Neural progenitor cell (in vitro differentiated cells): ENCODE results near the gene SH3GL1. TPM values are rescaled to one million over a fixed set of nuclear protein-coding genes. Genes with fewer than 3 reads are reported as not detected.

Experiments used
- DNase-seq: peaks from one replicate; pipeline ENCODE4 v3.0.0-alpha.2; 2016; ENCODE audit warnings: low spot score
- H2AFZ ChIP-seq: fragments of 200-600 bp; sonication (generic); replicated peaks from 2 replicates; pipeline ENCODE4 v1.6.1; 2016; ENCODE audit warnings: antibody characterized with exemption
- H3F3A ChIP-seq: fragments of 200-600 bp; sonication (generic); 2 replicates; pipeline ENCODE4 v1.6.1; 2016; ENCODE audit warnings: antibody characterized with exemption, low read depth
- H3K27ac ChIP-seq: fragments of 200-600 bp; sonication (generic); 2 replicates; pipeline ENCODE4 v1.5.1; 2016; ENCODE audit warnings: mild to moderate bottlenecking
- H3K27me3 ChIP-seq: fragments of 200-600 bp; sonication (generic); 2 replicates; pipeline ENCODE4 v1.6.1; 2016; ENCODE audit warnings: mild to moderate bottlenecking, moderate library complexity
- H3K36me3 ChIP-seq: fragments of 200-600 bp; sonication (generic); 2 replicates; pipeline ENCODE4 v1.5.1; 2016
- H3K4me1 ChIP-seq: fragments of 200-600 bp; sonication (generic); 2 replicates; pipeline ENCODE4 v1.6.1; 2016; ENCODE audit warnings: mixed run types
- H3K4me2 ChIP-seq: fragments of 200-600 bp; sonication (generic); 2 replicates; pipeline ENCODE4 v1.6.1; 2016
- H3K4me3 ChIP-seq: fragments of 200-600 bp; sonication (generic); 2 replicates; pipeline ENCODE4 v1.5.1; 2016
- H3K79me2 ChIP-seq: fragments of 200-600 bp; sonication (generic); 2 replicates; pipeline ENCODE4 v1.6.1; 2016; ENCODE audit warnings: low read depth
- H3K9ac ChIP-seq: fragments of 200-600 bp; sonication (generic); 2 replicates; pipeline ENCODE4 v1.6.1; 2016
- H3K9me3 ChIP-seq: fragments of 200-600 bp; sonication (generic); 2 replicates; pipeline ENCODE4 v1.5.1; 2016; ENCODE audit warnings: low read depth
- H4K20me1 ChIP-seq: fragments of 200-600 bp; sonication (generic); 2 replicates; pipeline ENCODE4 v1.6.1; 2016; ENCODE audit warnings: low read depth
- H3K27ac Mint-ChIP-seq: 3 replicates; pipeline ENCODE4 v1.8.0; 2021; ENCODE audit warnings: mixed read lengths
- H3K27me3 Mint-ChIP-seq: 2 replicates; pipeline ENCODE4 v1.8.0; 2022; ENCODE audit warnings: low read depth, mild to moderate bottlenecking, inconsistent platforms, moderate library complexity, mixed read lengths; ENCODE audit not compliant: insufficient read depth
- H3K36me3 Mint-ChIP-seq: 3 replicates; pipeline ENCODE4 v1.8.0; 2021; ENCODE audit warnings: mixed read lengths
- H3K4me1 Mint-ChIP-seq: 3 replicates; pipeline ENCODE4 v1.8.0; 2021; ENCODE audit warnings: mixed read lengths
- H3K4me3 Mint-ChIP-seq: 3 replicates; pipeline ENCODE4 v1.8.0; 2021; ENCODE audit warnings: mild to moderate bottlenecking, moderate library complexity, mixed read lengths
- H3K9me3 Mint-ChIP-seq: 3 replicates; pipeline ENCODE4 v1.8.0; 2020; ENCODE audit warnings: mixed read lengths
- EZH2 ChIP-seq: fragments of 200-600 bp; sonication (generic); IDR thresholded peaks from 2 replicates; pipeline ENCODE4 v1.6.1; 2017; ENCODE audit warnings: antibody characterized with exemption, mild to moderate bottlenecking, moderate library complexity
- EZH2phosphoT487 ChIP-seq: fragments of 200-600 bp; sonication (generic); IDR thresholded peaks from 2 replicates; pipeline ENCODE4 v1.6.1; 2017; ENCODE audit warnings: antibody characterized with exemption
- total RNA-seq: library from RNA; depleted of rRNA; stranded (reverse); fragments of >200 nt; gene quantifications from 2 replicates; pipeline ENCODE4 v1.2.3, GENCODE V29; 2015; ENCODE audit warnings: low replicate concordance
- TF ChIP-seq, protein P1 (sequence below): fragments of 200-600 bp; sonication (generic); IDR thresholded peaks from 2 replicates; pipeline ENCODE4 v1.5.1; 2017; ENCODE audit warnings: antibody characterized with exemption, mild to moderate bottlenecking

The SH3GL1 gene
- total RNA-seq, 1 donor from 2014 or later = 25.3 TPM

DNA sequence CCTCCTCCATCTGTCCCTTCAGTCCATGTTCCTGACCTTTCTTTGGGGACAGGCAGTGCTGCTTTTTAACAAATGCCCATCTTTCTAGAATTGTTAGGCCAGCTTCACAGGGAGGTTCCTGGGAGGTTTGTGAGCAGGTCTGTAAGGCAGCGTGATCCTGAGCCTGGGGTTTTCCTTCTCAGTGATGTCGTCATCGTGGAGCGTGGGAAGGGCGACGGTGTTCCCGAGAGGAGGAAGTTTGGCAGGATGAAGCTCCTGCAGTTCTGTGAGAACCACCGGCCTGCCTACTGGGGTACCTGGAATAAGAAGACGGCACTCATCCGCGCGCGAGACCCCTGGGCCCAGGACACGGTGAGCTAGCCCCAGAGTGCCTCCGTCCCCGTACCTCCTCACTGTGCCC lies 28.9 kb upstream of the SH3GL1 start:
- peaks cover 40% of the 10 kb centered on the region for H3K36me3 Mint-ChIP-seq
- Histone ChIP-seq H3F3A (no peaks in the 10 kb centered on the region), H3K4me3 (no peak overlapping the region), H3K27ac (no peak overlapping the region), H4K20me1 (peaks cover 3% of the 10 kb centered on the region), H3K36me3 (no peaks in the 10 kb centered on the region), H3K9ac (no peak overlapping the region), H3K79me2 (no peaks in the 10 kb centered on the region), H3K9me3 (no peaks in the 10 kb centered on the region), H3K27me3 (no peaks in the 10 kb centered on the region), H3K4me2 (no peak overlapping the region), H2AFZ (no peak overlapping the region), H3K4me1 (no peaks in the 10 kb centered on the region)
- H3K27me3 Mint-ChIP-seq = peaks cover 2% of the 10 kb centered on the region
- no peaks in the 10 kb centered on the region for H3K4me1 Mint-ChIP-seq
- no peak for DNase-seq
- TF ChIP-seq, protein P1, sequence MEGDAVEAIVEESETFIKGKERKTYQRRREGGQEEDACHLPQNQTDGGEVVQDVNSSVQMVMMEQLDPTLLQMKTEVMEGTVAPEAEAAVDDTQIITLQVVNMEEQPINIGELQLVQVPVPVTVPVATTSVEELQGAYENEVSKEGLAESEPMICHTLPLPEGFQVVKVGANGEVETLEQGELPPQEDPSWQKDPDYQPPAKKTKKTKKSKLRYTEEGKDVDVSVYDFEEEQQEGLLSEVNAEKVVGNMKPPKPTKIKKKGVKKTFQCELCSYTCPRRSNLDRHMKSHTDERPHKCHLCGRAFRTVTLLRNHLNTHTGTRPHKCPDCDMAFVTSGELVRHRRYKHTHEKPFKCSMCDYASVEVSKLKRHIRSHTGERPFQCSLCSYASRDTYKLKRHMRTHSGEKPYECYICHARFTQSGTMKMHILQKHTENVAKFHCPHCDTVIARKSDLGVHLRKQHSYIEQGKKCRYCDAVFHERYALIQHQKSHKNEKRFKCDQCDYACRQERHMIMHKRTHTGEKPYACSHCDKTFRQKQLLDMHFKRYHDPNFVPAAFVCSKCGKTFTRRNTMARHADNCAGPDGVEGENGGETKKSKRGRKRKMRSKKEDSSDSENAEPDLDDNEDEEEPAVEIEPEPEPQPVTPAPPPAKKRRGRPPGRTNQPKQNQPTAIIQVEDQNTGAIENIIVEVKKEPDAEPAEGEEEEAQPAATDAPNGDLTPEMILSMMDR = no peak
- TF ChIP-seq EZH2phosphoT487 (no peak), EZH2 (no peak)
- no peaks in the 10 kb centered on the region for H3K9me3 Mint-ChIP-seq
- H3K27ac Mint-ChIP-seq = peak overlapping the region; percentile 28
- H3K4me3 Mint-ChIP-seq = no peak overlapping the region

GRCh38 chr19:4428326-4428975 lies 28.1 kb upstream of the SH3GL1 start:
- H3K9me3 Mint-ChIP-seq = no peaks in the 10 kb centered on the region
- Histone ChIP-seq H3K4me1 (no peaks in the 10 kb centered on the region), H2AFZ (no peak overlapping the region), H4K20me1 (peaks cover 3% of the 10 kb centered on the region), H3K9ac (no peak overlapping the region), H3K79me2 (no peaks in the 10 kb centered on the region), H3F3A (no peaks in the 10 kb centered on the region), H3K27ac (no peak overlapping the region), H3K9me3 (no peaks in the 10 kb centered on the region), H3K36me3 (no peaks in the 10 kb centered on the region), H3K27me3 (no peaks in the 10 kb centered on the region), H3K4me3 (no peak overlapping the region), H3K4me2 (no peak overlapping the region)
- no peak overlapping the region for H3K27ac Mint-ChIP-seq
- H3K4me3 Mint-ChIP-seq = no peak overlapping the region
- TF ChIP-seq, protein P1 = no peak
- TF ChIP-seq EZH2 = no peak
- no peak for TF ChIP-seq EZH2phosphoT487
- no peaks in the 10 kb centered on the region for H3K4me1 Mint-ChIP-seq
- no peak for DNase-seq
- H3K36me3 Mint-ChIP-seq = peaks cover 45% of the 10 kb centered on the region
- H3K27me3 Mint-ChIP-seq = peaks cover 2% of the 10 kb centered on the region

GRCh38 chr19:4425537-4425936 lies 25.2 kb upstream of the SH3GL1 start:
- no peak overlapping the region for H3K4me3 Mint-ChIP-seq
- no peak overlapping the region for H3K27ac Mint-ChIP-seq
- Histone ChIP-seq H3K4me2 (no peak overlapping the region), H3K36me3 (no peaks in the 10 kb centered on the region), H3K4me1 (no peaks in the 10 kb centered on the region), H4K20me1 (peaks cover 17% of the 10 kb centered on the region), H3K4me3 (no peak overlapping the region), H2AFZ (no peak overlapping the region), H3K79me2 (peaks cover 13% of the 10 kb centered on the region), H3F3A (no peaks in the 10 kb centered on the region), H3K9me3 (no peaks in the 10 kb centered on the region), H3K27ac (no peak overlapping the region), H3K9ac (no peak overlapping the region), H3K27me3 (no peaks in the 10 kb centered on the region)
- H3K36me3 Mint-ChIP-seq = peaks cover 39% of the 10 kb centered on the region
- H3K4me1 Mint-ChIP-seq = no peaks in the 10 kb centered on the region
- peaks cover 2% of the 10 kb centered on the region for H3K27me3 Mint-ChIP-seq
- no peaks in the 10 kb centered on the region for H3K9me3 Mint-ChIP-seq
- no peak for DNase-seq
- TF ChIP-seq EZH2 (no peak), EZH2phosphoT487 (no peak)
- TF ChIP-seq, protein P1 = no peak
